Mesendoderm (in vitro differentiated cells): ENCODE results near the gene TRPV4.
A peak's percentile ranks its signal among the peaks of the same experiment; 100 is the strongest.

Source experiments
- DNase-seq: peaks from one replicate; pipeline ENCODE4 v3.0.0; 2013
- H2AK5ac ChIP-seq: 2 replicates; pipeline ENCODE4 v1.6.1; 2013; ENCODE audit warnings: low read length, inconsistent platforms
- H2BK120ac ChIP-seq: 2 replicates; pipeline ENCODE4 v1.6.1; 2013; ENCODE audit warnings: low read depth, mild to moderate bottlenecking, low read length, moderate library complexity, mixed read lengths
- H2BK15ac ChIP-seq: replicated peaks from 2 replicates; pipeline ENCODE4 v1.6.1; 2013; ENCODE audit warnings: low read depth, mild to moderate bottlenecking, moderate library complexity
- H2BK5ac ChIP-seq: 2 replicates; pipeline ENCODE4 v1.6.1; 2013; ENCODE audit warnings: low read length, inconsistent platforms
- H3K18ac ChIP-seq: 2 replicates; pipeline ENCODE4 v1.6.1; 2013; ENCODE audit warnings: mild to moderate bottlenecking, low read length, mixed read lengths
- H3K23ac ChIP-seq: one replicate; pipeline ENCODE4 v1.6.1; 2013; ENCODE audit warnings: low read length
- H3K27ac ChIP-seq: 2 replicates; pipeline ENCODE4 v1.5.1; 2013; ENCODE audit warnings: low read depth, mild to moderate bottlenecking, inconsistent platforms, low read length, moderate library complexity
- H3K27me3 ChIP-seq: 2 replicates; pipeline ENCODE4 v1.6.1; 2013; ENCODE audit warnings: low read length, control low read depth, mild to moderate bottlenecking, inconsistent platforms; ENCODE audit not compliant: insufficient read depth, poor library complexity
- H3K36me3 ChIP-seq: 2 replicates; pipeline ENCODE4 v1.6.1; 2013; ENCODE audit warnings: low read length, inconsistent platforms; ENCODE audit not compliant: control insufficient read depth, insufficient read depth
- H3K4ac ChIP-seq: one replicate; pipeline ENCODE4 v1.6.1; 2013; ENCODE audit warnings: low read depth, mild to moderate bottlenecking, low read length, moderate library complexity
- H3K4me1 ChIP-seq: 2 replicates; pipeline ENCODE4 v1.6.1; 2013; ENCODE audit warnings: low read depth, low read length, inconsistent platforms; ENCODE audit not compliant: control insufficient read depth
- H3K4me2 ChIP-seq: 2 replicates; pipeline ENCODE4 v1.6.1; 2013; ENCODE audit warnings: low read length
- H3K4me3 ChIP-seq: 2 replicates; pipeline ENCODE4 v1.5.1; 2013; ENCODE audit warnings: mild to moderate bottlenecking, low read length
- H3K56ac ChIP-seq: one replicate; pipeline ENCODE4 v1.6.1; 2013; ENCODE audit warnings: low read length
- H3K79me1 ChIP-seq: 2 replicates; pipeline ENCODE4 v1.6.1; 2013; ENCODE audit warnings: low read length, inconsistent platforms
- H3K79me2 ChIP-seq: 2 replicates; pipeline ENCODE4 v1.6.1; 2013; ENCODE audit warnings: mild to moderate bottlenecking, low read length; ENCODE audit not compliant: control insufficient read depth, insufficient read depth
- H3K9ac ChIP-seq: 2 replicates; pipeline ENCODE4 v1.6.1; 2013; ENCODE audit warnings: low read length, inconsistent platforms
- H4K5ac ChIP-seq: one replicate; pipeline ENCODE4 v1.6.1; 2013; ENCODE audit warnings: low read length
- H4K8ac ChIP-seq: one replicate; pipeline ENCODE4 v1.6.1; 2013; ENCODE audit warnings: low read depth, mild to moderate bottlenecking, control low read depth, low read length, moderate library complexity
- WGBS: extraction: QIAGEN DNeasy Blood & Tissue Kit; methylation state at CpG from one replicate; pipeline ENCODE4 v1.1.7; 2013; ENCODE audit warnings: low lambda C conversion rate, missing lambda C conversion rate; ENCODE audit not compliant: insufficient coverage; ENCODE audit errors: extremely low coverage; 5-methylcytosine and 5-hydroxymethylcytosine counted together

TRPV4 gene

GRCh38 chr12:109778684-109779083 lies 54.5 kb downstream of the TRPV4 start:
- WGBS = no CpG with 5 or more reads among the region's 1 CpG
- Histone ChIP-seq H4K8ac (no peak overlapping the region), H3K4me1 (no peaks in the 10 kb centered on the region), H3K79me2 (no peaks in the 10 kb centered on the region), H2BK120ac (no peak overlapping the region), H3K27me3 (no peaks in the 10 kb centered on the region), H3K4ac (no peak overlapping the region), H2AK5ac (no peak overlapping the region), H4K5ac (no peak overlapping the region), H3K18ac (no peak overlapping the region), H3K4me3 (no peak overlapping the region), H3K23ac (no peak overlapping the region), H3K27ac (no peak overlapping the region), H3K56ac (no peak overlapping the region), H3K4me2 (no peak overlapping the region), H3K36me3 (no peaks in the 10 kb centered on the region), H3K79me1 (no peaks in the 10 kb centered on the region), H3K9ac (no peak overlapping the region), H2BK15ac (no peak overlapping the region), H2BK5ac (no peak overlapping the region)
- no peak for DNase-seq

GRCh38 chr12:109777544-109777943 lies 55.7 kb downstream of the TRPV4 start:
- H3K27ac ChIP-seq = no peak overlapping the region

GRCh38 chr12:109776624-109777023 lies 56.6 kb downstream of the TRPV4 start:
- H3K23ac ChIP-seq = no peak overlapping the region
- no peak overlapping the region for H3K18ac ChIP-seq
- H3K79me1 ChIP-seq = no peaks in the 10 kb centered on the region
- no peak overlapping the region for H2AK5ac ChIP-seq
- no peaks in the 10 kb centered on the region for H3K4me1 ChIP-seq
- no peaks in the 10 kb centered on the region for H3K36me3 ChIP-seq
- H3K56ac ChIP-seq = no peak overlapping the region
- no peak overlapping the region for H2BK5ac ChIP-seq
- H3K4ac ChIP-seq = no peak overlapping the region
- DNase-seq = no peak
- no CpG with 5 or more reads among the region's 9 CpGs for WGBS
- no peak overlapping the region for H4K8ac ChIP-seq
- no peak overlapping the region for H2BK120ac ChIP-seq
- no peak overlapping the region for H3K9ac ChIP-seq
- no peak overlapping the region for H3K27ac ChIP-seq
- H3K79me2 ChIP-seq = no peaks in the 10 kb centered on the region
- no peak overlapping the region for H3K4me2 ChIP-seq
- no peak overlapping the region for H2BK15ac ChIP-seq
- no peak overlapping the region for H4K5ac ChIP-seq
- H3K4me3 ChIP-seq = no peak overlapping the region
- H3K27me3 ChIP-seq = no peaks in the 10 kb centered on the region

More at GRCh38 chr12:109777544-109777943, 55.7 kb downstream of the TRPV4 start:
- no peak overlapping the region for H3K18ac ChIP-seq
- no peak overlapping the region for H4K8ac ChIP-seq
- no peak overlapping the region for H3K4me2 ChIP-seq
- no peak overlapping the region for H3K4ac ChIP-seq
- no peak overlapping the region for H3K23ac ChIP-seq
- no peak overlapping the region for H3K56ac ChIP-seq
- no peaks in the 10 kb centered on the region for H3K36me3 ChIP-seq
- DNase-seq = peak; percentile 69
- H3K79me1 ChIP-seq = no peaks in the 10 kb centered on the region
- H3K79me2 ChIP-seq = no peaks in the 10 kb centered on the region
- no peaks in the 10 kb centered on the region for H3K27me3 ChIP-seq
- no peaks in the 10 kb centered on the region for H3K4me1 ChIP-seq
- no peak overlapping the region for H3K9ac ChIP-seq
- H2BK120ac ChIP-seq = no peak overlapping the region
- no peak overlapping the region for H2AK5ac ChIP-seq
- no peak overlapping the region for H2BK5ac ChIP-seq
- H2BK15ac ChIP-seq = no peak overlapping the region
- no peak overlapping the region for H3K4me3 ChIP-seq
- no CpG with 5 or more reads among the region's 5 CpGs for WGBS
- H4K5ac ChIP-seq = no peak overlapping the region

- no peaks in the 10 kb centered on the region for H3K4me1 ChIP-seq
- H2BK15ac ChIP-seq = no peak overlapping the region
- DNase-seq = peak; percentile 72
- no peak overlapping the region for H3K9ac ChIP-seq
- no peak overlapping the region for H3K4ac ChIP-seq
- H3K36me3 ChIP-seq = no peaks in the 10 kb centered on the region
- H3K79me2 ChIP-seq = no peaks in the 10 kb centered on the region
- no peaks in the 10 kb centered on the region for H3K27me3 ChIP-seq
- no peak overlapping the region for H3K4me3 ChIP-seq
- no peak overlapping the region for H2BK5ac ChIP-seq
- no peak overlapping the region for H2BK120ac ChIP-seq
- H3K56ac ChIP-seq = no peak overlapping the region
- no peak overlapping the region for H3K23ac ChIP-seq
- H3K18ac ChIP-seq = no peak overlapping the region
- H4K5ac ChIP-seq = no peak overlapping the region
- H4K8ac ChIP-seq = no peak overlapping the region
- no peak overlapping the region for H3K4me2 ChIP-seq
- H2AK5ac ChIP-seq = no peak overlapping the region
- H3K79me1 ChIP-seq = no peaks in the 10 kb centered on the region
- no CpG with 5 or more reads among the region's 10 CpGs for WGBS
- no peak overlapping the region for H3K27ac ChIP-seq
Observed at GRCh38 chr12:109775172-109775881, 57.9 kb downstream of the TRPV4 start.

GRCh38 chr12:109773384-109774011 lies 59.7 kb downstream of the TRPV4 start:
- no peak overlapping the region for H3K27ac ChIP-seq
- no peak overlapping the region for H4K5ac ChIP-seq
- no peaks in the 10 kb centered on the region for H3K4me1 ChIP-seq
- no peak for DNase-seq
- H3K4me2 ChIP-seq = no peak overlapping the region
- no peaks in the 10 kb centered on the region for H3K27me3 ChIP-seq
- no peak overlapping the region for H2BK5ac ChIP-seq
- H2BK15ac ChIP-seq = no peak overlapping the region
- H3K9ac ChIP-seq = no peak overlapping the region
- no peaks in the 10 kb centered on the region for H3K79me1 ChIP-seq
- WGBS = no CpG with 5 or more reads among the region's 21 CpGs
- H3K23ac ChIP-seq = no peak overlapping the region
- H3K36me3 ChIP-seq = no peaks in the 10 kb centered on the region
- H3K4me3 ChIP-seq = no peak overlapping the region
- no peak overlapping the region for H3K4ac ChIP-seq
- H4K8ac ChIP-seq = no peak overlapping the region
- H2BK120ac ChIP-seq = no peak overlapping the region
- H2AK5ac ChIP-seq = peak overlapping the region; percentile 43
- H3K18ac ChIP-seq = no peak overlapping the region
- H3K79me2 ChIP-seq = no peaks in the 10 kb centered on the region
- peak overlapping the region; percentile 25 for H3K56ac ChIP-seq
